Astrocyte (in vitro differentiated cells and primary cell): Measurements from ENCODE around the gene CHST13. TPM values are rescaled to one million over a fixed set of nuclear protein-coding genes. Genes with fewer than 3 reads are reported as not detected.

Experiments used
- DNase-seq: peaks from one replicate; pipeline ENCODE4 v3.0.0-alpha.2; 2010; ENCODE audit warnings: low read depth
- FAIRE-seq: peaks from 2 replicates; lab custom pipeline; 2011; peaks lifted over from hg19 to GRCh38; lab: Jason Lieb, UNC
- H2AFZ ChIP-seq: 2 replicates; pipeline ENCODE4 v1.6.0; 2012; ENCODE audit warnings: low read depth, low read length, inconsistent platforms
- H3K27ac ChIP-seq: 2 replicates; pipeline ENCODE4 v1.5.1; 2011; ENCODE audit warnings: low read depth, low read length, inconsistent platforms
- H3K27me3 ChIP-seq: 2 replicates; pipeline ENCODE4 v1.6.0; 2011; ENCODE audit warnings: low read length, inconsistent platforms; ENCODE audit not compliant: insufficient read depth
- H3K36me3 ChIP-seq: 2 replicates; pipeline ENCODE4 v1.5.1; 2011; ENCODE audit warnings: low read length, inconsistent platforms; ENCODE audit not compliant: insufficient read depth
- H3K4me1 ChIP-seq: 2 replicates; pipeline ENCODE4 v1.5.1; 2011; ENCODE audit warnings: low read length, inconsistent platforms; ENCODE audit not compliant: insufficient read depth
- H3K4me2 ChIP-seq: 2 replicates; pipeline ENCODE4 v1.6.0; 2012; ENCODE audit warnings: low read length, inconsistent platforms
- H3K4me3 ChIP-seq: 2 replicates; pipeline ENCODE4 v1.5.1; 2011; ENCODE audit warnings: low read depth, mild to moderate bottlenecking, low read length, inconsistent platforms; ENCODE audit not compliant: insufficient read depth
- H3K79me2 ChIP-seq: 2 replicates; pipeline ENCODE4 v1.6.0; 2012; ENCODE audit warnings: mild to moderate bottlenecking, low read length, inconsistent platforms; ENCODE audit not compliant: insufficient read depth
- H3K9ac ChIP-seq: 2 replicates; pipeline ENCODE4 v1.6.0; 2012; ENCODE audit warnings: mild to moderate bottlenecking, low read length, inconsistent platforms
- H3K9me3 ChIP-seq: 2 replicates; pipeline ENCODE4 v1.5.1; 2012; ENCODE audit warnings: low read depth, mild to moderate bottlenecking, low read length, inconsistent platforms; ENCODE audit not compliant: insufficient read depth
- H4K20me1 ChIP-seq: 2 replicates; pipeline ENCODE4 v1.6.0; 2012; ENCODE audit warnings: low read length, inconsistent platforms; ENCODE audit not compliant: insufficient read depth
- H3K27ac Mint-ChIP-seq: one replicate; pipeline ENCODE4 v1.8.0; 2021; ENCODE audit warnings: mild to moderate bottlenecking, mixed read lengths; ENCODE audit not compliant: unreplicated experiment
- H3K27me3 Mint-ChIP-seq: one replicate; pipeline ENCODE4 v1.8.0; 2021; ENCODE audit warnings: low read depth, mixed read lengths; ENCODE audit not compliant: unreplicated experiment
- H3K36me3 Mint-ChIP-seq: one replicate; pipeline ENCODE4 v1.8.0; 2021; ENCODE audit warnings: low read depth, mixed read lengths; ENCODE audit not compliant: unreplicated experiment
- H3K4me1 Mint-ChIP-seq: one replicate; pipeline ENCODE4 v1.8.0; 2021; ENCODE audit warnings: low read depth, mixed read lengths; ENCODE audit not compliant: unreplicated experiment
- H3K4me3 Mint-ChIP-seq: one replicate; pipeline ENCODE4 v1.8.0; 2021; ENCODE audit warnings: mild to moderate bottlenecking, moderate library complexity, mixed read lengths; ENCODE audit not compliant: unreplicated experiment
- H3K9me3 Mint-ChIP-seq: one replicate; pipeline ENCODE4 v1.8.0; 2021; ENCODE audit warnings: mild to moderate bottlenecking, mixed read lengths; ENCODE audit not compliant: unreplicated experiment
- CTCF ChIP-seq: IDR thresholded peaks from 2 replicates; pipeline ENCODE4 v1.5.1; 2011; ENCODE audit warnings: low read depth, mild to moderate bottlenecking, inconsistent platforms, low read length, moderate library complexity; ENCODE audit not compliant: insufficient read depth
- EZH2 ChIP-seq: IDR thresholded peaks from 2 replicates; pipeline ENCODE4 v1.6.1; 2012; ENCODE audit warnings: mild to moderate bottlenecking, low read length, inconsistent platforms; ENCODE audit not compliant: insufficient read depth
- total RNA-seq: library from RNA; stranded (reverse); gene quantifications from 2 replicates; pipeline ENCODE4 v1.2.1, GENCODE V29; 2021

Gene CHST13
- total RNA-seq, 1 donor from 2014 or later: not detected

GRCh38 chr3:126570103-126570541, 46.2 kb downstream of the CHST13 start:
- Histone ChIP-seq H2AFZ (no peak overlapping the region), H3K4me2 (no peak overlapping the region), H3K4me1 (no peaks in the 10 kb centered on the region), H3K36me3 (no peaks in the 10 kb centered on the region), H3K27me3 (peaks cover 7% of the 10 kb centered on the region), H3K9me3 (no peaks in the 10 kb centered on the region), H3K4me3 (no peak overlapping the region), H3K9ac (no peak overlapping the region), H3K79me2 (no peaks in the 10 kb centered on the region), H4K20me1 (no peaks in the 10 kb centered on the region), H3K27ac (no peak overlapping the region)
- H3K4me1 Mint-ChIP-seq: no peaks in the 10 kb centered on the region
- FAIRE-seq: no peak
- TF ChIP-seq EZH2: no peak
- TF ChIP-seq CTCF: no peak
- no peak overlapping the region for H3K4me3 Mint-ChIP-seq
- H3K36me3 Mint-ChIP-seq: peaks cover 2% of the 10 kb centered on the region
- H3K9me3 Mint-ChIP-seq: peaks cover 2% of the 10 kb centered on the region
- DNase-seq: no peak
- H3K27ac Mint-ChIP-seq: no peak overlapping the region
- H3K27me3 Mint-ChIP-seq: peaks cover 31% of the 10 kb centered on the region

- H3K4me3 ChIP-seq: no peak overlapping the region
- no peaks in the 10 kb centered on the region for H3K4me1 ChIP-seq
- no peak overlapping the region for H3K9ac ChIP-seq
- no peak overlapping the region for H3K4me2 ChIP-seq
- no peak overlapping the region for H3K4me3 Mint-ChIP-seq
- H3K27me3 Mint-ChIP-seq: peaks cover 30% of the 10 kb centered on the region
- no peak overlapping the region for H2AFZ ChIP-seq
- H3K27ac ChIP-seq: no peak overlapping the region
- DNase-seq (no peak), FAIRE-seq (no peak)
- no peaks in the 10 kb centered on the region for H3K36me3 ChIP-seq
- H3K36me3 Mint-ChIP-seq: peaks cover 2% of the 10 kb centered on the region
- H3K79me2 ChIP-seq: no peaks in the 10 kb centered on the region
- H3K4me1 Mint-ChIP-seq: no peaks in the 10 kb centered on the region
- peaks cover 7% of the 10 kb centered on the region for H3K27me3 ChIP-seq
- no peak for TF ChIP-seq CTCF
- no peak for TF ChIP-seq EZH2
- H3K9me3 Mint-ChIP-seq: peaks cover 2% of the 10 kb centered on the region
- H4K20me1 ChIP-seq: no peaks in the 10 kb centered on the region
- no peaks in the 10 kb centered on the region for H3K9me3 ChIP-seq
- H3K27ac Mint-ChIP-seq: no peak overlapping the region
These were observed 47.1 kb downstream of the CHST13 start for GRCh38 chr3:126571078-126571477.

- TF ChIP-seq EZH2: no peak
- H3K9ac ChIP-seq: no peak overlapping the region
- H3K27ac Mint-ChIP-seq: no peak overlapping the region
- peaks cover 2% of the 10 kb centered on the region for H3K36me3 Mint-ChIP-seq
- H3K4me1 Mint-ChIP-seq: no peaks in the 10 kb centered on the region
- no peak overlapping the region for H3K27ac ChIP-seq
- no peak overlapping the region for H3K4me3 Mint-ChIP-seq
- DNase-seq (no peak), FAIRE-seq (no peak)
- H4K20me1 ChIP-seq: no peaks in the 10 kb centered on the region
- H2AFZ ChIP-seq: no peak overlapping the region
- no peaks in the 10 kb centered on the region for H3K36me3 ChIP-seq
- H3K79me2 ChIP-seq: no peaks in the 10 kb centered on the region
- H3K27me3 ChIP-seq: peaks cover 4% of the 10 kb centered on the region
- no peak overlapping the region for H3K4me2 ChIP-seq
- no peak overlapping the region for H3K4me3 ChIP-seq
- H3K9me3 Mint-ChIP-seq: peaks cover 2% of the 10 kb centered on the region
- H3K9me3 ChIP-seq: no peaks in the 10 kb centered on the region
- peaks cover 27% of the 10 kb centered on the region for H3K27me3 Mint-ChIP-seq
- no peaks in the 10 kb centered on the region for H3K4me1 ChIP-seq
These were observed 49.6 kb downstream of the CHST13 start for GRCh38 chr3:126573492-126574117.
